GM18858 (cell line): ENCODE measurements around the gene ING4.

Experiments
- ATAC-seq: cut with Tn5 transposase; IDR thresholded peaks from one replicate; pipeline ENCODE4 v1.9.1; 2021; ENCODE audit not compliant: unreplicated experiment

ING4 gene

GRCh38 chr12:6688543-6688998, 25.7 kb upstream of the ING4 start:
- ATAC-seq = peak; percentile 9

GRCh38 chr12:6685814-6686213, 22.9 kb upstream of the ING4 start:
- no peak for ATAC-seq

- ATAC-seq = no peak
Measured at GRCh38 chr12:6684609-6685008, 21.7 kb upstream of the ING4 start.

GRCh38 chr12:6676962-6677361, 14.0 kb upstream of the ING4 start:
- no peak for ATAC-seq

GRCh38 chr12:6672143-6672542, 9.2 kb upstream of the ING4 start:
- no peak for ATAC-seq

DNA sequence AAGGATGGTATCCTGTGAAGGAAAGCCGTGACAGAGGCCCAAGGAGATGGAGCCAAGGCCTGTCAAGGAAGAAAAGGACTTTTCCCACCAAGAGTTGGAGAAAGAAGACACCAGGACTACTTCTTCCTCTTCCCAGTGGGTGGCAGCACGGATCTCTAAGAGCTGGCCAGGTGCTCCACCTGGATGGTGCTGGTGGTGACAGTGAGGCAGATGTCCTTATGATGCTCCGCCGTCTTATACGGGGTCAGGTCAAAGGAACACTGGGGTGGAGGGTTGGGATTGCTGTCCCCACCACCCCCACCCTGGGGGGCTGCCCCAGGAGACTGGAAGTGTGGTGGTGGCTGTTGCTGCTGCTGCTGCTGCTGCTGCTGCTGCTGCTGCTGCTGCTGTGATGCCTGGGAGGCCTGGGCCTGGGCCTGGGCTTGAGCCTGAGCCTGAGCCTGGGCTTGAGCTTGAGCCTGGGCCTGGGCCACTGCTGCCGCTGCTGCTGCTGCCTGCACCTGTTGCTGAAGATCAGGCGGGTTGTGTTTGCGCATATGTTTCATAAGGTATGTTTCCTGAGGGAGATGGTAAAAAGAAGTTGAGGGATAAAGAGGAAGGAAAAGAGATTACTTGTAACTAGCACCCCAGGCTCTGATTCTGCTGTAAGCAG, 4.8 kb upstream of the ING4 start:
- no peak for ATAC-seq

DNA sequence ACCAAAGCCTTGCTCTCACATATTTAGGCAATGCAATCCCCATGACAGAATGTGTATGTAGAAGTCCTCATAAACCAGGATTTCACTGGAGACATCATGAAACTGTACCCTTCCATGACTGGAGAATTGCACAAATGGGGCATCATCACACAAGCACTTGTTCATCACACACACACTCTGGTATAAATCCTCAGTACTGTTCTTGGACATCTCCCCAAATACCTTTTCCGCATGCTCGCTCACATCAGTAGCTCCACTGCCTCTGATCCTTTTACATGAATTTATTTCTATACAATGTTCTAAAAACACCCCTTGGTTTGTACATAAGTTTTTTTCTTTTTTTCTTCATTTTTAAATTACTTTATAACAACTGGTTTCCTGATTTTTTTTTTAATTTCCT, 3.3 kb upstream of the ING4 start:
- ATAC-seq = no peak

DNA sequence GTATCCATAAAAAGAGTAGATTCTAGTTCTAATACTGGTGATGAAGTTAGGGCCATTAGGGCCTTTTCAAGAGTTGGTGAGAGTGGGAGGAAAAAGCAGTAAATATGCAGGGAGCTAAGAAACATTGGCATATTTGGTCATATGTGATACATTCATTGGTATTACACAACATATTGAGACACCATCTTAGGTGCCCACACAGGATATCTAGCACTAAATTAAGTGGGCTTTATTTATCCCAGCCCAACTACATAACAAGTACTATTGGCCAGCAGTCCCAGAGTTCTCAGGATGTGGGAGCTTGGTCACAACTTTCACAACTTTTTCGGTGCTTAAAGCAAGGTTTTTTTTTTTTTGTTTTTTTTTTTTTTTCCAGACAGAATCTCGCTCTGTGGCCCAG, 2.0 kb upstream of the ING4 start:
- no peak for ATAC-seq

DNA sequence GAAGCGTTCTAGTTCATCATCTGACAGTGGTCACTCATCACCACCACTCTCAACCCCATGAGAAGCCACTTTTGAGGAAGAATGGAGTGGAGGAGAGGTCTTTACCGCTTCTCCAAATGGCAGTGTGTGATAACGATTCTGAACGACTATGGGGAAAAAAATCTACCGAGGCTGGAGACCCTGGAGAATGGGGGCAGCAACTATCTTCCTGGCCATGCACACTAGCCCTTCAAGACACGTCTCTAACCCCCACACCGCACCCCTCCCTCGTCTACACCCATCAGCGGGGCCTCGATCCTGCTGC, 365 bp downstream of the ING4 start:
- ATAC-seq = no peak

DNA sequence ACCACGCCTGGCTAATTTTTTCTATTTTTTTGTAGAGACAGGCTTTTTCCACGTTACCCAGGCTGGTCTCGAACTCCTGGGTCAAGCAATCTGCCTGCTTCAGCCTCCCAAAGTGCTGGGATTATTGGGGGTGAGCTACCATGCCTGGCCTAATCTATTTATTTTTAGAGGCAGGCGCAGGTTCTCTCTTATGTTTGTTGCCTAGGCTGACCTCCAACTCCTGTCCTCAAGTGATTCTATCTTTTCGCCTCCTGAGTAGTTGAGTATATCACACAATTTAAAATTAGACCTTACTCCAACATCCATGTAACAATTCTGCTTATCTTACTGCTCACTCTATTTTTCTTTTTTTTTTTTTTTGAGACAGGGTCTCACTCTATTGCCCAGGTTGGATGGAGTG, 8.9 kb downstream of the ING4 start:
- no peak for ATAC-seq

GRCh38 chr12:6653342-6653741, 9.6 kb downstream of the ING4 start:
- no peak for ATAC-seq

GRCh38 chr12:6652391-6652790, 10.5 kb downstream of the ING4 start:
- ATAC-seq = no peak

DNA sequence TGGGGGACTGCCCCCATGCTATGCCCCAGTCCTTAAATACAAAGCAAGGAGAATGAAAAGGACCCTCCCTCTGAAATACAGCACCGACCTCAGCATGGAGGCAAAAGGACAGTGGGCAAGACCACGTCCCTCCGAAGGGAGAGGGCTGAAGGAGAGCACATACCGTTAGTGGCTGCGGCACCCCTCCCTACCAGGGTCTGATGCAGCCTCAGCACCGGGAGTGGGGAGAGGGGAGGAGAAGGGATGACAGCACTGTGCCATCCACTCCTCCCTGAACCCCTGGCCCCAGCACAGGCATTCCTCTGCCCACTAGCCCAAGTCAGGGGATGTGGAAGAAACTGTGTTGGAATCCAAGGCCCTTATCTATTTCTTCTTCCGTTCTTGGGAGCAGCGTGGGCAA, 12.1 kb downstream of the ING4 start:
- no peak for ATAC-seq

GRCh38 chr12:6647083-6647604, 15.8 kb downstream of the ING4 start, which contains the start of gene ACRBP:
Gene ACRBP (minus strand): TSS chr12:6647432. CDS start chr12:6647366, 66 bp downstream.
- ATAC-seq = no peak

- no peak for ATAC-seq
Measured at GRCh38 chr12:6646276-6647082, 16.4 kb downstream of the ING4 start.

GRCh38 chr12:6644903-6645302, 18.0 kb downstream of the ING4 start:
- ATAC-seq = no peak

DNA sequence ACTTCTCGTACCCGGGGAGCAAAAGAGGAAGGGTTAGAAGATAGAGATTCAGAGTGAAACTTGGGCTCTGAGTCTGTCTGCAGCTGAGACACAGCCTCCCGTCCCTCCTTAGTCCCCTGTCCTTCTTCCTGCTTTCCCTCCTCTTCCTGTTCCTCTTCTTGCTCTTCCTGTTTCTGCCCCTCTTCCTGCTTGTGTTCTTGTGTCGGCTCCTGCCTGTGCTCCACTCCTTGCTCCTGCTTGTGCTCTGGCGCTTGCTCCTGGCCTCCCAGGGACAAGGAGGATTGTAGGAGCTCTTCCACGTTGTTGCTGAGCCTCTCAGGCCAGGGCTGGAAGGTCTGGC, 18.7 kb downstream of the ING4 start:
- no peak for ATAC-seq

DNA sequence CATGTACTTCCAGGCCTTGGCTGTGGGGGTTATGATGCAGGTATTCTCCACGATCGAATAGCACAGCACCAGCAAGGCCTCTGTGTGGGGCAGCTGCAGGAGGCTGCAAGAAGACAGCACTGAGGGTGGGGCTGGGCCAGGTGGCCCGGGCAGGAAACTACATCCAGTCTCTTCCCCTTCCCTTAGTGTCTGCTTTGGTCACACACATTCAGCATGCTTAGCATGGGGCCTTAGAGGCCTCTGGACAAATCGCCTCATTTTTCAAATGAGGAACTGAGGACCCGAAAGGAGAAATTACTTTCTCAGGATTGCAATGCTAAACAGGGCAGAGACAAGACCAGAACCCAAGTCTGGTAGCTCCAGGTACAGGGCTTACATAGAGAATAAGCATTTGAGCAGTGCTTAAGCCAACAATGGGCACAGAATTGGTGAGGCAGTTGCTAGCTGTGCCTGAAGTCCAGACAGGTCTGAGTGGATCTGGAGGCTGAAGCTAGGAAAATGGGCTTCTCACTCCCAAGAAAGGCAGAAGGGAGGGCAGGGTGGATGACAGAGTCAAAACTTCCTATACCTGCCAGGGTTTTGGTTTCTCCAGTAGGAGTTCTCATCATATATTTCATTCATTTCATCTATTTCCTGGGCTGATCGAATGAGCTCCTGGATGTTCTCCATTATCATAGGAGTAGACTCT, 19.2 kb downstream of the ING4 start:
- ATAC-seq = no peak

DNA sequence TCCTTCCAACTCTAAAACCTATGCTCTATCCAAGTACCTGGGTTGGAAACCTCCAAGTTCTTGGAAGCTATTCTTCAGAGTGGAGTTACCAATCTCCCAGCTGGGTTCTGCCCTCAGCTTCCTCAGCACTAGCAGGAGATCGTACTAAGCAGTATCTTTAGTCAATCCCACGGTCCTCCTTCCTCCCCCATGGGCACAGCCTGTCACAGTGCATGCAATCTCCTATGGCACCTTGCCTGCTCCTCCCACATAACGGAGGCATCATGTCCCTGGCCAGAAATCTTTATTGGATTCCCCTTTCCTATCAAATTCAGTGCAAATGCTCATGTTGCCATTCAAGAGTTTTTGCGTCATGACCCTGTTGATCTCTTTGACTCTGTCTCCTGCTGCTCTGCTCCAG, 21.8 kb downstream of the ING4 start:
- no peak for ATAC-seq

GRCh38 chr12:6640497-6640896, 22.4 kb downstream of the ING4 start:
- no peak for ATAC-seq

DNA sequence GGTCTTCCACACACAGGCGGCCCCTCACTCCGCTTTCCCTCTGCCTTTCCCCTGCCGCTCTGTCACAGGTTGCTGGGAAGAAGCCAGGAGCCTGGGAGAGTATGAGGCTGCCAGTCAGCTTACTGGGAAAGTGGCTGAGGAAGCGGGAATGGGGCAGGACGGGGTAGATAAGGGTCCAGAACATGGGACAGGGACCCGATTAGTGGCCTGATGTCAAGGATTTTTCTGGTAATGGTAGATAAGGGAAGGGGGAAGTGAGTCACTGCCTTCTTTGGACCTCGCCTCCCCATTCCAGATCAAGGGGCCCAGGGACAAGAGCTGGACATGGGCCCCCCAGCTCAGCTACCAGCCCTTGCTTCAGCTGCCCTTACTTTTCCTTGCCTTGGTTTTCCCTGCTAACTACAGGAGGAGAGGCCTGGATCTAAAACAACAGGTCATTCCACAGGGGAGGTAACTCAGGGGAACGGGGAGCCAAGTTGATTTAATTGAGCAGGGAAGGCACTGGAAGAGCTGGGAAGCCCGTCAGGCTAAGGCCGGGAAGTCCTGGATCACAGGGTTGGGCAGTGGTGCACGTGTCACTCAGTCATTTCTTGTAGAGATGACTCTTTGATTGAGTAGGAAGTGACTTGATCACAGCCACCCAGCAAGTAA, 23.6 kb downstream of the ING4 start:
- ATAC-seq = no peak
